ENCODE results near the gene CD151.

The CD151 gene

GRCh38 chr11:858053-858761 is 25.5 kb downstream of the CD151 start:
- no peak for DNase-seq (ENCODE audit: low read depth in 2 of 2)

GRCh38 chr11:858762-859339 is 26.1 kb downstream of the CD151 start:
- no peak for DNase-seq (ENCODE audit: low read depth in 2 of 2)

GRCh38 chr11:859394-860131 is 26.8 kb downstream of the CD151 start:
- no peak for DNase-seq (ENCODE audit: low read depth in 2 of 2)

GRCh38 chr11:860234-861104 is 27.7 kb downstream of the CD151 start:
- no peak for DNase-seq (ENCODE audit: low read depth in 2 of 2)

- no peak for DNase-seq (ENCODE audit: low read depth in 2 of 2)
Measured at GRCh38 chr11:861105-861479, 28.3 kb downstream of the CD151 start.

- DNase-seq (ENCODE audit: low read depth in 2 of 2) = no peak
Measured at GRCh38 chr11:862081-862661, 29.4 kb downstream of the CD151 start.

- DNase-seq (ENCODE audit: low read depth in 2 of 2) = no peak
Measured at GRCh38 chr11:862696-863022, 29.9 kb downstream of the CD151 start.

- DNase-seq (ENCODE audit: low read depth in 2 of 2) = no peak
Measured at GRCh38 chr11:863023-863909, 30.5 kb downstream of the CD151 start.

GRCh38 chr11:863910-864827 is 31.4 kb downstream of the CD151 start:
- DNase-seq (ENCODE audit: low read depth in 2 of 2) = no peak

- DNase-seq (ENCODE audit: low read depth in 2 of 2) = no peak
Measured at GRCh38 chr11:864898-865297, 32.1 kb downstream of the CD151 start.

GRCh38 chr11:865462-866430 is 33.0 kb downstream of the CD151 start:
- no peak for DNase-seq (ENCODE audit: low read depth in 2 of 2)

GRCh38 chr11:866481-866880 is 33.7 kb downstream of the CD151 start:
- DNase-seq (ENCODE audit: low read depth in 2 of 2) = no peak

- no peak for DNase-seq (ENCODE audit: low read depth in 2 of 2)
Measured at GRCh38 chr11:867856-868358, 35.2 kb downstream of the CD151 start.

- no peak for DNase-seq (ENCODE audit: low read depth in 2 of 2)
Measured at GRCh38 chr11:868394-868793, 35.6 kb downstream of the CD151 start.

- no peak for DNase-seq (ENCODE audit: low read depth in 2 of 2)
Measured at GRCh38 chr11:868802-869201, 36.0 kb downstream of the CD151 start.

GRCh38 chr11:869399-870126 is 36.8 kb downstream of the CD151 start:
- no peak for DNase-seq (ENCODE audit: low read depth in 2 of 2)

GRCh38 chr11:870127-870413 is 37.3 kb downstream of the CD151 start:
- DNase-seq (ENCODE audit: low read depth in 2 of 2) = no peak

- DNase-seq (ENCODE audit: low read depth in 2 of 2) = no peak
Measured at GRCh38 chr11:870418-870817, 37.7 kb downstream of the CD151 start.

All from activated CD8-positive, alpha-beta memory T cell treated with anti-CD3 and anti-CD28 coated beads for 4 hours (primary cell).